ENCODE data around the gene CTBP2.

The CTBP2 gene

DNA sequence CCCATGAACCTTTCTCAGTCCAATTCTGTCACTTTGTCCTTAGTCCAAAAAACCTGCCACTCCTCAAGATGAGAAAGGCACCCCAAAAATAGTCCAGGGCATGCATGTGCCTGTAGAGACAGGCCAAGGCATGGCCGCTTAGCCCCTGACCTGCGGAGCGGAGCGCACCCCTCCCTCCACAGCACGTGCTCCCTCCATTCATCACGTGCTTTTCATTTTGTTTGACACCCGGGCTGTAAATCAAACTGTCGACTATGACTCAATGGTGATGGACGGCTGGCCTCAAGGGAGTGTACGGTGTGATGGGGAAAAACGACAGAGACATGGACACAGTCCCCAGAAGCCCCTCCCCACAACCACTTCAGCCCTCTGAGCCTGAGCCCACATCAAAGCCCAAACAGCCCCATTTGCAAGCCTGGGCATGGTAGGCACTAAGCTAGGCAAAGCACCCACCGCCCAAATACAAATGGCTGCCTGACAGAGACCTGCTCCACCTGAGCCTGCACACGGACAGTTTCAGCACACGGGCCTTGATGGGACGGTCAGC is 127.8 kb downstream of the CTBP2 start:
- H3K27ac ChIP-seq = no peak overlapping the region
- no peak for DNase-seq (ENCODE audit: low read depth, low spot score)

DNA sequence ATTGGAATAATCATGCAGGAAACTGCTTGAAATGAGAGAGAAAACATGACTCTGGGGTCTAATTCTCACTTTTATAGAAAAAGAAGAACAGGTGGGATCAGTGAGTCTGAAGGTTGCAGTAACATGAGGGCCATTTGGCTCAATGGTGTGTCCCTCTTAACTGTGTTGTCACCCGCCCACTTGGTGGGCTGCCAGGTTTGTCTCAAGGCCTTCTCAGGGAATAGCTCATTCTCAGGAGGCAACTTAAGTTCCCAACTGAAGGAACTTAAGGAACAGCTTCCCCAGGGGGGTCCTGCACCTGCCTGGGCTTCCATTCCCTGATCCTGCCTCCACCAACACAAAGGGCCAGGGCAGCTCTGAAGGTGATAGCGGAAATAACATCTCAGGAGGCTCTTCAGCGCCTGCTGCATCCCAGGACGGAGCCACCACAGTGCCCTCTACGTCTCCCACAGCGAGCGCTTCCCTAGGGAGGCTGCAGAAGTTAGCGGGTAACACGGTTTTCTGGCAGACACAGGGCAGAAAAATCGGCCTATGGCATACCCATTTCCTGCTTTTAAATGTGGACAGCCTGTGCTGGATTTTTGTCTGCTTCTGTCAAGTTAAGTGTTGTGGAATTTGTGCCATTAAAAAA is 129.7 kb downstream of the CTBP2 start:
- H3K27ac ChIP-seq = peak overlapping the region; percentile 65
- no peak for DNase-seq (ENCODE audit: low read depth, low spot score)

DNA sequence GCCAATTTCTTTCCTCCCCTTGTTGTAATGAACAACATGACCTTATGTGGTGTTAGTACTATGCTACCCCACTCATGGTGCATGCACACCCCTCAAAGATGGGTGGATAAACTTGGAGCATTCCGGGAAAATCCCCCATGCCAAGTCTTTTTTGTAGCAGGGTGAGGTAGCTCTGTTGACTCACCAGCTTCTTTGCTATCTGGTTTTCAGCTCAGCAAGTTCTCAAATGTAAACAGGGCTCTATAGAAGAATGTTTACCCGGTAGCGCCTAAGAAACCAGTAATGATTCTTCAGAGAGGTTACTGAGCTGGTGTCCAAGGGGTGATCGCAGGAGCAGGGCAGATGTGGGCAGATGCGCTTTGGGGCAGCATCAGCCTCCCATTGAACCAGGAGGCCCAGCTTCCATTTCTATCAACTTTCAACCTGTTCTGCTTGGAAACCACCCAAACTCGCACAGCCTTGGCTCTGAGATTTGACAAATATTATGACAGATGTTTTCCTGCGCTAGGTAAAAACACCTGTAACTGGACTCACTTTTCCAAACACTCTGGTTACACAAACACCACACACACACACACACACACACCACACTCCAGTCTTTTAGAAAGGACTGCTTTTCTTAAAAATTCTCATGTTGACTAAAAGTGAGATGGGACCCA is 130.7 kb downstream of the CTBP2 start:
- peak overlapping the region; percentile 65 for H3K27ac ChIP-seq
- no peak for DNase-seq (ENCODE audit: low read depth, low spot score)

- no peak for DNase-seq (ENCODE audit: low read depth, low spot score)
- H3K27ac ChIP-seq = peak overlapping the region; percentile 65
Observed at GRCh38 chr10:125027871-125028869, 132.2 kb downstream of the CTBP2 start.

DNA sequence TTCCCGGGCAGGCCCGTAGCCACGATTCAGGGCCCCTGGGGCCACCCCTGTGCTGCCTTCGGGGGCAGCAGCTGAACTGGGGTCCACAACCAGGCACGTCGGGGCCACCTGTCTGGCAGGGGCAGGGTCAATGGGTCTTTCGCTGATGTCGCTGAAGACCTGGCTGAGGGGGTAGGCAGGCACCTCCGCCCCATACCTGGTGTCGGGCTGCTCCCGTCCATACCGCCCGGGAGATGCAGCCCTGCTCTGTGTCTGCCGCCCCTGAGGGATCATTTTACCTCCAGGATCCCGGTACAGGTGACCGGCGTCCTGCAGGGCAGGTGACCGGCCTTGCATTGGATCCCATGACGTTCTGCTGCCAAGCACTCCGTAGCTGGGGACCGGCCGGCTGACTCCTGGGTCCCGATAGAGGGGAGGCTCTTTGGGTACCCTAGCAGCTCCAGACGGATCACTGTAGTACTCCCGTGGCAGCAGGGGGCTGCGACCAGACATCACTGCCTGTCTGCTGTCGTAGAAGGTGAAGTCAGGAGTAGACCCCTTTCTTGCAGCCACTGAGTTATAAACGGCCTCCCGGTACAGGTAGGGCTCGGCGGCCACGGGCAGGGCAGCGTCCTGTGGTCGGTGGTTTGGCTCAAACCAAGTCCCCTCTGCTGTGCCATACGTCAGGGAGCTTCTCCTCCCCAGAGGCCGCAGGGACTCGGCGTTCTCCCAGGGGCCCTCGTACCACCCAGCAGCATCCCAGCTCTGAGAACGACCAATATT is 133.2 kb downstream of the CTBP2 start:
- no peak for DNase-seq (ENCODE audit: low read depth, low spot score)
- no peak overlapping the region for H3K27ac ChIP-seq

DNA sequence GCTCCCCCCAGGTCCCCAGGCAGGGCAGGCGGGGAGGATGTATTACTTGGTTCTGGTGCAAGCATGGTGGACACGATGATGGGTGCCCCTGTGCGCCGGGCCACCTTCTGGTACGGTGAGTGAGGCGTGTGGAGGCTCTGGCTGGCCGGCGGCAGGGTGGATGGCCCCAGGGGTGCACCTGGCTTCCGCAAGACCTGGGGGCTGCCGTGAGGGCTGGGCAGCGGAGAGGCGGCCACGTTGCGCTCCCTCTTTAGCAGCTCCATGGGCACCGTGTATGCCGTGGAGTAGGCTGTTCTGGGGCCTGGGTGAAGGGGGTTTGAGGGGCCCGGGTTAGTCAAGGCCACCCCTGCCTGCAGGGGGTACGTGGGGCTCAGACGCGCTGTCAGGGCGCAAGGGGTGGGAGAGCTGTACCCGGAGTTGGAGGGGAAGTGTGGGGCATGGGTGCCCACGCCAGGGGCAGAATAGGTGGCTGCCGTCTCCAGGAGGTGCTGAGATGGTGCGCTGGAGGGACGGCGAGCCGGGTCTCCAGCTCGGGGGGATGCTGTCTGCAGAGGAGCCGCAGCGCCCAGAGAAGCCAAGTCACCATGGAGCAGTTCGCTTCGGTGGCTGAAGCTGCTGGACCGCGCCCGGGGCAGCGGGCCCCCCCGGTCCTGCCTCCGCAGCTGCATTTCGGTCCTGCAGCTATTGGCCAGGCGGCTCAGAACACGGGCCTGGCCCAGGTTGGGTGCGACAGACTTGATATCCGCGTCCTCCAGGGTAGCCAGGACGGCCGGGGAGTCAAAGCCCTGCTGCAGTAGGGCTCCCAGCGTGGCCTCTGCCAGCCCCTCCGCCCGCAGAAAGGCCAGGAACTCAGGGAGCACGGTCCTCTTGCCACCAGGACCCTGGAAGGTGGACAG is 134.1 kb downstream of the CTBP2 start:
- no peak overlapping the region for H3K27ac ChIP-seq
- no peak for DNase-seq (ENCODE audit: low read depth, low spot score)

- H3K27ac ChIP-seq = no peak overlapping the region
- DNase-seq (ENCODE audit: low read depth, low spot score) = no peak
Observed at GRCh38 chr10:125025341-125025740, 135.0 kb downstream of the CTBP2 start.

DNA sequence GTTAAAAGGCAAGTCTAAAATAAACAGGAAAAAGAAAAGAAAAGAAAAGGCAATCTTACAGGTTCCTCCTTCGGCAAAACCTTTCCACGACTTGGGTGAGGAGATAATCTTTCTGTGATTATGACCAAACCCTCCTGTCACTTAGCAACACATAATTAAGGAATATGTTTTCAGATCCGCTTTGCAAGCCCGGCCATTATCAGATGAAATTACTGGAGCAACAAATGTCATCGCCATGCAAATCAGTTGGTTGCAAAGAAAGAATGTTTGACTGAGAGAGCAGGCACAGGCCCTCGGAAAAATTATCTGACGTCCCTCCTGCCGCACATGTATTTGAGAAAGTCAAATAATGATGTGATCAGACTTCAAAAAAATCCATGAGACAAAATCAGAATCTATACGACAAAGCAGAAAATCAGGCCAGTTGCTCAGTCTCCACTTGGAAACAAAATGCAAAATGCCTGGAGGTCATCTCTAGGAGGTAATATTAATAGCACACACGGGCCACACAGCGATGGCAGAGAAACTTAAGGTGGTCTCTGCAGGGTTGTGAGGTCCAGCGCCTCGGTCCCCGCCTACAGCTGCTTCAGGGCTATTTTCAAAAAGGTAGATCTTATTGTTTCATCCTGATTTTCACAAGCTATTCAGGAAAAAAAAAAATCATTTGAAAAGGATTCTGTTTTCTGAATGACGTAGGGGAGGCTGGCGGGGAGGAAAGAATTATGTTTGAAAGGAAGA is 135.7 kb downstream of the CTBP2 start:
- DNase-seq (ENCODE audit: low read depth, low spot score) = no peak
- H3K27ac ChIP-seq = no peak overlapping the region

- H3K27ac ChIP-seq = no peak overlapping the region
- no peak for DNase-seq (ENCODE audit: low read depth, low spot score)
Observed at GRCh38 chr10:125023862-125024496, 136.4 kb downstream of the CTBP2 start.

DNA sequence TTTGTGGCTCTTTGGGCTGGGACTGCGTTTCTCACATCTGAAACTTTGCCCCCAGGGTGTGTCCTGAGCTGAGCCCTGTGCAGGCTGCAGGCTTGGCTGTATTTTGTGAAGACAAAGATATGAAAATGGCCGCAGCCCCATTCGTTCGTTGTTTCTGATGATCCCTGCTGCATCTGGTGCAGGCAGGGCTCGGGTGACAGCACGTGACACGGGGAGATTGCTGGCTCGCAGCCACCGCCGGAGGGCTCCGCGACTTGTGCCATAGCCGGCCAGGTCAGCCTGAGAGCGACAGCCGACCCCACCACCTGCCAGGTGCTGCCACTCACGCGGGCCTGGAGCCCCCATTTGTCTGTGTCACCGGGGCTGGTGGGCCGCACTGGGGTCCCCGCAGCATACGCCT is 137.1 kb downstream of the CTBP2 start:
- H3K27ac ChIP-seq = no peak overlapping the region
- no peak for DNase-seq (ENCODE audit: low read depth, low spot score)

GRCh38 chr10:125022671-125023070 is 137.7 kb downstream of the CTBP2 start:
- no peak overlapping the region for H3K27ac ChIP-seq
- no peak for DNase-seq (ENCODE audit: low read depth, low spot score)

- no peak overlapping the region for H3K27ac ChIP-seq
Observed at GRCh38 chr10:125021686-125022344, 138.5 kb downstream of the CTBP2 start.

GRCh38 chr10:125020871-125021270 is 139.5 kb downstream of the CTBP2 start:
- DNase-seq (ENCODE audit: low read depth, low spot score) = no peak
- H3K27ac ChIP-seq = no peak overlapping the region

More at GRCh38 chr10:125021686-125022344, 138.5 kb downstream of the CTBP2 start:
- DNase-seq (ENCODE audit: low read depth, low spot score) = no peak

DNA sequence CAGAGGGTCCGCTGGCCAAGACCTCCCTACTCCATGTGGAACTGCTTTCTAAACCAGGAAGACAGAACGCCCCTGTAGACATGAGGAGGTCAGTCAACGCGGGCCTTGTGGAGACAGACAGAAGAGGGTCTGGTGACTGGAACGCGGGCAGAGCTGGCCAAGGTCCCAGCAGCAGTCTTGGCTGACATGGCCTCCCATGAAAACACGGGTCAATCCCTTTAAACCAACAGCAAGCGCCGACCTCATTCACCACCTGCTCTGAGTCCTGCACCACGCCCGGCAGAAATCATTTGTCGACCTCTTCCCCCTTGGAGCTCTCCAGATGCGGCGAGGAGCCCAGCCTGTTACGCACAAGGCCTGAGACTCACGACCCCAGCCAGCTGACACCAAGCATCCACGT is 140.0 kb downstream of the CTBP2 start:
- no peak overlapping the region for H3K27ac ChIP-seq
- DNase-seq (ENCODE audit: low read depth, low spot score) = no peak

DNA sequence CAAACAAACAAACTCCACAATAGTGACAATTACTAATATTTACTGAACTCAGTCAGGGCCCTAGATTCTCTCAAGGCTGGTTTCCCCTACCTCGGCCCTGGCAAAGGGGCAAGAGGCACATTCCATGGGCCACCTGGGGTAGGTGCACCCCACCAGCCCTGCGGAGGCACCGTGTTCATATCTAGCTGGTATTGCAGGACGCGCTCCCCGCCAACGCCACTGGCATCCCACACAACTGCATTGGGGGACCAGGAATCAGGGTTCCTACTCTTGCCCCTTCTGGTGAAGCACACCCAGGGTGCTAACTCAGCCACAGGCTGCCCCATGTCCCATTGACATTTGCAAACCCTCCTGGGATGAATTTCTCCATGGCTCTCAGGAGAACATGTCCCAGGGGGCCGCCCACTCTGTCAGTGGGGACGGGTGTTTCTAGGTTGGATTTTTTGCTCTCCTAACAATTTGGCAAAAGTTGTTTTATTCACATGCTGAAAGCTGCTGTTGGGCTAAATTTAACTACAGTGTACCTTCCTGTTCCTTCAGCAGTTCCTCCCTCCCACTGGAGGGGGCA is 141.7 kb downstream of the CTBP2 start:
- no peak overlapping the region for H3K27ac ChIP-seq
- DNase-seq (ENCODE audit: low read depth, low spot score) = no peak

DNA sequence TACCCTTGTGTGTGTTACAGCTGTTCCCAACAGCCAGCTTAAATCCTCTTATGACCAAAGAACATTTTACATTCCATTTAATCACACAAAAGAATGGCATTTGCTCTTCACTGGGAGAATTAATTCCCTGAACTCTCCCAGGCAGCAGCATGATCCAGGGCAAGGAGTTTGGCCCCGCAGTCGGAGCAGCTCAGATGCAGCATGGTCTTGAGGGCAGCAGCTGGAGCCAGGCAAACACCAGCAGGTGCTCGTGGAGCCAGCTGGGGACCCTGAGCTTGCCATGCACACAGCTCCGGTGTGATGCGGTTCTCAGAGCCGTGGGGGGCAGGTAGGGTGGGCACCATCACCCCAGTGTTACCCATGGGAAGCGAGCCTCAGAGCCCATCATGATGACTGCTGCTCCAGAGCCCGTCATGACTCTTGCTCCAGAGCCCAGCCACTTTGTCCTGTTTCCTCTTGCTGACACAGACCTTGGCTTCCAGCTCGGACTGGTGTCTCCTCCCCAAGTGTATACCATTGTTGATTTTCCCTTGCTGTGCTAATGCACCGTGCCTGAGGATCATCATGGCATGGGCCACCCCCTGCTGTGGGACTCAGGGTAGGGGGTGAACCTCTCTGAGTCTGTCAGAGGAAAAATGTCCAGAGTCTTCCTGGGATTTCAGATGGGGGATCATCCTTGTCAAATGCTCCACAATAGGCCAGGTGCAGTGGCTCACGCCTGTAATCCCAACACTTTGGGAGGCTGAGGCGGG is 142.6 kb downstream of the CTBP2 start:
- DNase-seq (ENCODE audit: low read depth, low spot score) = no peak
- no peak overlapping the region for H3K27ac ChIP-seq

Data from epithelial cell of prostate (primary cell).